ENCODE results near the gene SYF2.
"Not testable (repeated sequence)": the region's sequence is repeated elsewhere in the genome, so short reads cannot be mapped to it uniquely, and the experiment has no call there.

- not testable (repeated sequence) for TF ChIP-seq RFX5 (IDR thresholded peaks at IDR 0.05; ENCODE audit: low read depth, low read length); POLR2A (IDR thresholded peaks at IDR 0.05; ENCODE audit: low read depth, low read length); CTCF (conservative IDR thresholded peaks at IDR 0.05; ENCODE audit: low read depth, low read length); MXI1 (IDR thresholded peaks at IDR 0.05; ENCODE audit: borderline replicate concordance, low read depth, low read length)
Measured at GRCh38 chr1:25272238-25272637, 39.9 kb upstream of the SYF2 start, which contains the start of gene RHD.
